Osteocyte (in vitro differentiated cells): Measurements from ENCODE around the gene BMAL2. TPM values are rescaled to one million over a fixed set of nuclear protein-coding genes. Genes with fewer than 3 reads are reported as not detected.
A peak's percentile ranks its signal among the peaks of the same experiment; 100 is the strongest.

ENCODE experiments used
- DNase-seq: peaks from one replicate; pipeline ENCODE4 v3.0.0; 2021; ENCODE audit warnings: mixed read lengths; ENCODE audit not compliant: unreplicated experiment; ENCODE audit errors: extremely low spot score
- H3K27ac Mint-ChIP-seq: one replicate; pipeline ENCODE4 v1.8.0; 2021; ENCODE audit warnings: mild to moderate bottlenecking, mixed read lengths; ENCODE audit not compliant: unreplicated experiment
- H3K27me3 Mint-ChIP-seq: one replicate; pipeline ENCODE4 v1.8.0; 2021; ENCODE audit warnings: mixed read lengths; ENCODE audit not compliant: unreplicated experiment
- H3K36me3 Mint-ChIP-seq: one replicate; pipeline ENCODE4 v1.8.0; 2021; ENCODE audit warnings: mixed read lengths; ENCODE audit not compliant: unreplicated experiment
- H3K4me1 Mint-ChIP-seq: one replicate; pipeline ENCODE4 v1.8.0; 2021; ENCODE audit warnings: mixed read lengths; ENCODE audit not compliant: unreplicated experiment
- H3K4me3 Mint-ChIP-seq: one replicate; pipeline ENCODE4 v1.8.0; 2021; ENCODE audit warnings: mild to moderate bottlenecking, moderate library complexity, mixed read lengths; ENCODE audit not compliant: unreplicated experiment
- H3K9me3 Mint-ChIP-seq: one replicate; pipeline ENCODE4 v1.8.0; 2021; ENCODE audit warnings: mixed read lengths; ENCODE audit not compliant: unreplicated experiment
- total RNA-seq: library from RNA; stranded (reverse); gene quantifications from 2 replicates; pipeline ENCODE4 v1.2.1, GENCODE V29; 2021
- TF ChIP-seq, protein P1 (sequence below): fragments of 200-600 bp; sonication (generic); IDR thresholded peaks from 2 replicates; pipeline ENCODE4 v1.5.0; 2021; ENCODE audit warnings: antibody characterized with exemption, mild to moderate bottlenecking, moderate library complexity

The BMAL2 gene
- total RNA-seq, 1 donor from 2014 or later, result 6.4 TPM

DNA sequence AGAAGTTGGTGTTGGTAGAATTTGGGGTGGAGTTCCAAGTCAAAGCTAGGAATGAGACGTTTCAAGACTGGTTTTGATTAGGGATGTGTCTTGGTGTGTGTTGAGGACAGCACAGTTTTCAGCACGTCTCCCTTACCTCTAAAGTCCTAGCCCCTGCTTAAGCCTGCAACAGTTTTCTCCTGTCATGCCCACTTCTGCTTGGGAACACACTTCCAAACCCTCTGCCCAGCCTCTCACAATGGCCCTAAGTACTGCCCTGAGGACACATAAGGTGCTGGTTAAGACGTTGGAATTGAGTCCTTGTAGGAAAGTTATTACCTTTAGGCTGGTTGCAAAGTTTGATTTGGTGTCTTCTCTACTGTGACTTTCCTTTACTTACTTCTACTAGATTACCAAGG is 710 bp upstream of the BMAL2 start:
- H3K4me1 Mint-ChIP-seq, result peaks cover 33% of the 10 kb centered on the region
- H3K4me3 Mint-ChIP-seq, result peak overlapping the region; percentile 71
- H3K27ac Mint-ChIP-seq, result peak overlapping the region; percentile 66
- H3K36me3 Mint-ChIP-seq, result peaks cover 7% of the 10 kb centered on the region
- H3K9me3 Mint-ChIP-seq, result no peaks in the 10 kb centered on the region
- no peak for DNase-seq
- TF ChIP-seq, protein P1, sequence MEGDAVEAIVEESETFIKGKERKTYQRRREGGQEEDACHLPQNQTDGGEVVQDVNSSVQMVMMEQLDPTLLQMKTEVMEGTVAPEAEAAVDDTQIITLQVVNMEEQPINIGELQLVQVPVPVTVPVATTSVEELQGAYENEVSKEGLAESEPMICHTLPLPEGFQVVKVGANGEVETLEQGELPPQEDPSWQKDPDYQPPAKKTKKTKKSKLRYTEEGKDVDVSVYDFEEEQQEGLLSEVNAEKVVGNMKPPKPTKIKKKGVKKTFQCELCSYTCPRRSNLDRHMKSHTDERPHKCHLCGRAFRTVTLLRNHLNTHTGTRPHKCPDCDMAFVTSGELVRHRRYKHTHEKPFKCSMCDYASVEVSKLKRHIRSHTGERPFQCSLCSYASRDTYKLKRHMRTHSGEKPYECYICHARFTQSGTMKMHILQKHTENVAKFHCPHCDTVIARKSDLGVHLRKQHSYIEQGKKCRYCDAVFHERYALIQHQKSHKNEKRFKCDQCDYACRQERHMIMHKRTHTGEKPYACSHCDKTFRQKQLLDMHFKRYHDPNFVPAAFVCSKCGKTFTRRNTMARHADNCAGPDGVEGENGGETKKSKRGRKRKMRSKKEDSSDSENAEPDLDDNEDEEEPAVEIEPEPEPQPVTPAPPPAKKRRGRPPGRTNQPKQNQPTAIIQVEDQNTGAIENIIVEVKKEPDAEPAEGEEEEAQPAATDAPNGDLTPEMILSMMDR, result no peak
- no peaks in the 10 kb centered on the region for H3K27me3 Mint-ChIP-seq

GRCh38 chr12:27332407-27332713 is 276 bp upstream of the BMAL2 start:
- peak overlapping the region; percentile 71 for H3K4me3 Mint-ChIP-seq
- peak overlapping the region; percentile 66 for H3K27ac Mint-ChIP-seq
- H3K4me1 Mint-ChIP-seq, result peaks cover 33% of the 10 kb centered on the region
- H3K27me3 Mint-ChIP-seq, result no peaks in the 10 kb centered on the region
- H3K9me3 Mint-ChIP-seq, result no peaks in the 10 kb centered on the region
- TF ChIP-seq, protein P1, result no peak
- H3K36me3 Mint-ChIP-seq, result peaks cover 7% of the 10 kb centered on the region
- DNase-seq, result no peak

DNA sequence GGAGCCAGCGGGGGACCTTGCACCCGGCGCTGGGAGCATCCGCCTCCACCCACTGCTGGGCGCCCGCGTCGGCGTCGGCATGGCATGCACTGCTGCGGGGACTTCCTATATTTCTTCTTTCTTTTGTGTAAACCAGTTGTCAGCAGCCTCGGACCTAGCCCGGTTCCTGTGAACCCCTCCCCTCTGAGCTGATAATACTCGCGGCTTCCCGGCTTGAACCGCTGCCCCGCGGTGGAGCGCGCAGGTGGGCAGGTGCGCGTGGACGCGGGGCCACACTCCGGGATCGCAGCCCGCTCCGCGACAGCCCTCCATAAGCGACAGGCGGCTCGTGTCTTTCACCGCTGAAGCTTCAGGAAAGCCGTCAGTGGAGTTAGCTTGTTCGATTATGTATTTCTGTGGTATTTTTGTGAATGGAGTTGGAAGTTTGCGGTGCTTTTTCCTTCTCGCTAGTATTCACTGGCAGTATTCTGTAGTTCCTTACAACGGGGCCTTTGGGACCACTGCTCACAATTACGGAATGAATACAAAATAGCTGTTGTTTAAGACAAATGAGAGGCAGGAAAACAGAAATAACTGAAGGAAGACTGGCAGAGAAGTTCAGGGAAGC is 870 bp downstream of the BMAL2 start:
- no peak for DNase-seq
- H3K27me3 Mint-ChIP-seq, result no peaks in the 10 kb centered on the region
- peaks cover 33% of the 10 kb centered on the region for H3K4me1 Mint-ChIP-seq
- TF ChIP-seq, protein P1, result no peak
- H3K4me3 Mint-ChIP-seq, result peak overlapping the region; percentile 92
- H3K36me3 Mint-ChIP-seq, result no peaks in the 10 kb centered on the region
- no peak overlapping the region for H3K27ac Mint-ChIP-seq
- no peaks in the 10 kb centered on the region for H3K9me3 Mint-ChIP-seq

DNA sequence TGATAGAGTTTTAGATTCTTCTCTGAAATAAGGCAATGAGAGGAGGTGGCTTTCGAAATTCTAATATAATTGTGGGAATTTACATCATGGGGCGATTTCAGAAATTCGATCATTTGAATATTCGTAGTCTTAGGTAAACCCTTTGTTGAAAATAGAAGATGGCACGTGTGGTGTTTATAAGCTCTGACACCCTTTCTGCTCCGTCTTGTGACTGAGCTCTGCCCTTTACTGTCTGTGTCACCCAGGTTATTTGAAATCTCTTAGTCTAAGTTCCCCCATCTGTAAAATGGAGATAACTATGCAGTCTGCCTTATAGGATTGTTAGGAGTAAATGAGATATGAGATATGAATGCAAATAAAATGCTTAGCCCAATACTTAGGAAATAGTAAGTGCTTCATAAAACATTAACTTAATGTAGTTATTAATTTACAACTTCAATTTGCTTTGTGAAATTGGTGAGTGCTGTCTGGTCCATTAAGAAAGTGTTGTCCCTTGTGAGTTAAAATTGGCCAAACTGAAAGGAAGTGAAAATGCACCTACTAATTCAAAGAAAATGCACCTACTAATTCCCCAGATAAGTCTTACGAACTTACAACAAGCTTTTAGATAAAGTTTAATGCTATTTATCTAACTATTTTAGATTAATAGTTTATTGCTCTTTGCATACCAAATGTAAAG is 1.5 kb downstream of the BMAL2 start:
- H3K4me1 Mint-ChIP-seq, result peaks cover 33% of the 10 kb centered on the region
- H3K9me3 Mint-ChIP-seq, result no peaks in the 10 kb centered on the region
- no peaks in the 10 kb centered on the region for H3K27me3 Mint-ChIP-seq
- H3K36me3 Mint-ChIP-seq, result no peaks in the 10 kb centered on the region
- H3K27ac Mint-ChIP-seq, result no peak overlapping the region
- H3K4me3 Mint-ChIP-seq, result peak overlapping the region; percentile 92
- DNase-seq, result no peak
- TF ChIP-seq, protein P1, result no peak

DNA sequence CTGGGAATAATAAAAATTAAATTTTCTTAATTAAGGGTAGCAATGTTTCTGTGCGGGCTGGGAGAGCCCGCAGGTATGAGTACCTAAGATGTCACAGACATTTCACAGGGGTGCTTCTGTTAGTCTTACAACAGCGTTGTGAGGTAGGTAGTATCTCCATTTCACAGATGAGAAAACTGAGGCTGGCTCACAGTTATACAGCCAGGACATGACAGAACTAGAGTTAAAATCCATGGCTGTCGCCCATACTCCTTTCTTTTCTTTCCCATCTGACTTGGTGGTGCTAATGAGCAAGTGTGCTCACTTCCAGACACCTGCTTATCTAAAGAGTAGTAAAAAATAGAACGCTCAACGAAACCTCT is 2.1 kb downstream of the BMAL2 start:
- no peak overlapping the region for H3K4me3 Mint-ChIP-seq
- H3K4me1 Mint-ChIP-seq, result peaks cover 33% of the 10 kb centered on the region
- no peaks in the 10 kb centered on the region for H3K27me3 Mint-ChIP-seq
- TF ChIP-seq, protein P1, result no peak
- H3K36me3 Mint-ChIP-seq, result no peaks in the 10 kb centered on the region
- no peaks in the 10 kb centered on the region for H3K9me3 Mint-ChIP-seq
- no peak overlapping the region for H3K27ac Mint-ChIP-seq
- DNase-seq, result no peak
